CD4-positive, alpha-beta T cell treated with Interleukin-1 beta for 1 hour (primary cell): ENCODE data around the gene IRS4.

ENCODE experiments used
- DNase-seq, 2 donors: peaks; one replicate each; pipeline ENCODE4 v3.0.0-alpha.2; 2020 to 2022

Gene IRS4

DNA sequence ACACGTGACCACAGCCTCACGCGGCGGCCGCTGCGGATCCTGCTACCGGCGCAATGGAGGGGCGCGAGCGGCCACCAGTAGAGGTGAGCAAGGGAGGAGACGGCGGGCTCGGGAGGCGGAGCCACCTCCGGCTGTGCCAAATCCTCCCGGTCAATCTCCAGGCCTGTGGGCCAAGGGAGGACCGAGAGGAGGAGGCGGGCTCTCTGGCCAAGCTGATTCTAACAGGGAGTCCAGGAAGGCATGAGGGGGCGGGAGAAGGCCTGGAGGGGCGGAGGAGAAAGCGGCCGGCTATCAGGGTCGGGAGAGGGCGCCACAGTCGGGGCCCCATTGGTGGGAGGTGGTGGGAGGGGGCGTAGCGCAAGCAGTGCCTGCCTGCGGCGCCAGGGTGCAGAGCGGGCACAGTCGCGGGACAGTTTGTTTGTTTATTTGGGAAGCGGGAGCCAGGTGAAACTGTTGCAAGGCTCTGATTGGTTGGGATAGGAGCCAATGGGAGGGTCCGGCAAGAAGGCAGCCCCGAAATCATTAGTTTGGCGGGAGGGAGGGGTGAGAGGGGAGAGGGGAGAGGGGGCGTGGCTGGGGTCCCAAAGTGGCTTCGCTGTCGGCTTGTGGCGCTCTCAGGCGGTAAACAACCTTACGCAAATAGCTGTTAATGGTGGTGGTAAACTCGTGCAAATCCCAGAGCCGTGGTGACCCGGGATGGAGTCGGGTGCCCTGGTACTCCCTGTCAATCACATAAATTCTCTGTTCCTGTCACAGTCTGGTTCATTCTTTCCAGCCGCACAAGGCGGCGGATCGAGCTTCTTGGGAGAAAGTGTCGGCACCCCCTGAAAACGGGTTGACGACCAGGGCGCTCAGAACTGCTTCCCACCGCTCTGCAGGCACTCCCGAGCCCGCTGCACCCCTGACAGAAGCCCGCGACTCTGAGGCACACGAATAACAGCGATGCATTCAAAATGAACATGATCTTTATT, at the start of gene IRS4:
IRS4 (minus strand) TSS at position 55 of the 971 bp plus-strand sequence.
- no peak for DNase-seq

DNA sequence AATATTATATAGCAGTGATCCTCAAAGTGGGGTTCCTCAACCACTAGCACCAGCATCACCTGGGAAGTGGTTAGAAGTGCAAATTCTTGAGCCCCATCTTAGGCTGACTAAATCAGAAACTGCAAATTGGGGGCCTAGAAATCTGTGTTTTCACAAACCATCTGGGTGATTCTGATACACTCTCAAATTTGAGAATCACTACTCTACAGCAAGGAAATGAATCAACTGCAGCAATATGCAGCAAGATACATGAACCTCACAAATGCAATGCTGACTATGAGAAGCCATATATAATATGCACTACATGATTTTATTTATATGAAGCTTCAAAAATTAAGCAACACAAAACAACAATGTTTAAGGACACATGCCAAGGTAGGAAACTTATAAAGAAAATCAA, 36.2 kb upstream of the IRS4 start:
- no peak for DNase-seq

DNA sequence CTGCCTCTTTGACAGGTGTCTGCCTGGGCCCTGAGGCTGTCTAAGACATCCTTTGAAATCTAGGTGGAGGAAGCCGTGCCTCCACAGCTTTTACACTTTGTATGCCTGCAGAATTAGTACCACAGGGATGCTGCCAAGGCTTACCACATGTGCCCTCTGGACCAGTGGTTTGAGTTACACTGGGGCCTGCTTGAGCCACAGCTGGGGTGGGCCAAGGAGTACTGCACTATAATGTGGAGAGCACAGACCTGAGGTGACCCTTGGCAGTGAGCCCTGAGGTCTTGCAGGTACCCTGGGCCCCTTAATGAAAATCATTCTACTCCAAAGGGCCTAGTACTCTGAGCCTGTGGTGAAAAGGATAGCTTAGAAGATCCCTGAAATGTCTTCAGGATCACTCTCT, 27.2 kb upstream of the IRS4 start:
- no peak for DNase-seq

DNA sequence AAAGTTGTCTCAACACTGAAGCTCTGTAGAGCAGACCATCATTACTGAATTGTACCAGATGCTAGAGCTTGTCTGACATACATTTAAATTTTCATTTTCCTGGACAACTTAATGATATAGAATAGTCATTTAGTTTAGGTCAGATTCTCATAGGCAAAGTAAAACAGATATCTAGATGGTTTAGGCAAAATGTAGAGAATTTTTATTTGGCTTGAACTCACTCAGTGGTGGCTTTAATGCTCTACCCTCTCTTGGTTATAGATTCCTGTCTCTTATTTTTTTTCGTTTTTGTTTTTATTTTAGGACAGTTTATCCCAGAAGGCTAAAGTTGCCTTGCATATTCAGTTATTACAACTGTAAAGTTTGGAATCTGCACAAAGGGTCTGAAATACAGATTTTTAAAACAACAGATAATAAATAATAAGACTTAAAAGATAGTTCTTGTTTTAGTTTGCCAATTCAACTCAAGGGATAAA, 4.0 kb upstream of the IRS4 start:
- no peak for DNase-seq

DNA sequence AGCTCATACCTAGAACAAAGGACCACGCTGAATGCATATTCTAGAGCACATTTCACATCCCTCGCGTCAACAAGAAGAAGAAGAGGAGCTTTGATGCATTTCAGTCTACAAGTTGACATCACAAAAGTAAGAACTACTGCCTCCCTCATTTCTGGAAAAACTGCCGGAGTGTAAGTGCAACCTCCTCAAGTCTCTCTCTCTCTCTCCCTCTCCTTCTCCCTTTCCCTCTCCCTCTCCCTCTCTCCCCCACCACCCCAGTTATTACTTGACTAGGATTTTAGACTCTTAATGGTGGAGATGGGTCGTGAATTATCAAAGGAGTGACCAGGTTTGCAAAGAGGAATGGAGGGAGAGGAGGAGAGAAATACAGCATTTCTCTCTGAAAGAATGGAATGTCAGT, 1.4 kb upstream of the IRS4 start:
- DNase-seq, result no peak

DNA sequence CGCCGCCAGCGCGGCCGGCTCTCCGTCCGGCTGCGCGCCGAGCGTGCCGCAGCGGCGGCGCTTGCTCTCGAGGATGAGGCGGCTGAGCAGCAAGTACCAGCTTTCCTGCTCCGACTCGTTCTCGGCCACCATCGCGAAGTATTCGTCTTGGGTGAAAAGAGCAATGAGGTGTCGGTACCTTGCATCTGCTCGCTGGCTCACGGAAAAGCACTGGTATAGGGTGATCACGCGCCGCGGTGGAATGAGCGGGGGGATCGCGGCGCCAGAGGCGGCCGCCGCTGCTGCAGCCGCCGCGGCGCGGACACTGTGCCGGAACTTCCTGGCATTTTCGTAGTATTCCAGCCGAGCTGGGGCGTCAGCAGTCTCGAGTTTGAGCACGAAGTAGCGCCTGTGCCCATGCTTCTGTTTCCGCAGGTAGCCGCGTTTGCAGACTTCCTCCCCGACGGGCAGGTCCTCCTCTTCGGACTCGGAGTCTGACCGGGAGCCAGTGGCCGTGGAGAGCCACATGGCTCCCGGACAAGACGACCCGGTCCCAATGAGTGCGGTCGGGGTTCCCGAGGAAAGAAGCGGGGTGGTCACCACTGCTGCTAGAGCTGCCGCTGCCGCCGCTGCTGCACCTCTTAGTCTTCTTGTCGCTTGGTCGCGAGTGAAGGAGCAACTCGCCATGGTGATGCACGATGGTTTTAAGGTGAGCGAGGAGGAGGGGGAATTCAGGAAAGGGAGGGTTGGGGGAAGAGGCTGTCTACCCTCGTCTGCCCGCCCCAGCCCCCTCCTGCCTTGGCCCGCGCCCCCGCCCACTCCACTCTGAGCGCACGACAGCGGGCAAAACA, 469 bp downstream of the IRS4 start:
- no peak for DNase-seq

DNA sequence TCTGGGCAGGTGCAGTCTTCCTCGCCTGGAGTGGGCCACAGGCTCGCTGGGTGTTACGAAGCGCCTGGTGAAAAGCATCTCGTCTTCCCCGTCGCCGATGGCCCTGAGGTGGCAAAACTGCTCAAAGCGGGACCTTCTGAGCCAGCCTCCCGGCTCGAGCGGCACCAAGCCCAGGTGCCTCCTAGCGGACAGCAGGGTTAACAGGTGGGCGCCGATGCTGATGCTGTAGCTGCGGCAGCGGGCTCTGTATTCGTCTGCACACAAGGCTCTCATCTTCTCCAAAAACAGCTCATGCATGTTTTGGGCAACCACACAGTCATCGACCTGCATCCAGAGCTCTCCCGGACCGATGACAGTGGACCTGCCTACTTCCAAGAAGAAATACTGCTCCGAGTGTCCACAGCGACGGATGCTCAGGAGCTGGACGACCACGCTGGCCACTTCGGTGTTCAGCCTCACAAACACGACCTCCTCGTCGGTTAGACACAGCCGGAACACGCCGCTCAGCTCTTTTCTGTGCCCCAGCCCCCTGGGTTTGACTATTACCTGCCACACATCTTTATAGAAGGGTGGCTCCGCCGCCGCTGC, 1.2 kb downstream of the IRS4 start:
- DNase-seq, result no peak

DNA sequence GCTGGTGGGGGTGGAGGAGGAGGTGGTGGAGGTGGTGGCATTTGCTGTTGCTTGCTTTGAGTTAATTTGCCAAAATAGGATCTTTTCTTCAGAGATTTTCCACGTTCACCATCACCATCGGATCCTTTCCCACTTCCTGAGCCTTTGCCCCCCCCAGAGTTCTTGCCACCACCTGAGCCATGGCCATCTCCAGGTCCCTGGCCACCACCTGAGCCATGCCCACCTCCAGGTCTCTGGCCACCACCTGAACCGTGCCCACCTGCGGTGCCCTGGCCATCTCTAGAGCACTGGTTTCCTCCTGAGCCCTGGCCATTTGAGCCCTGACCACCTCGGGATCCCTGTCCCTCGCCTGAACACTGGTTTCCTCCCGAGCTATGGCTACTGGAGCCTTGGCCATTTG, 1.9 kb downstream of the IRS4 start:
- DNase-seq, result no peak

DNA sequence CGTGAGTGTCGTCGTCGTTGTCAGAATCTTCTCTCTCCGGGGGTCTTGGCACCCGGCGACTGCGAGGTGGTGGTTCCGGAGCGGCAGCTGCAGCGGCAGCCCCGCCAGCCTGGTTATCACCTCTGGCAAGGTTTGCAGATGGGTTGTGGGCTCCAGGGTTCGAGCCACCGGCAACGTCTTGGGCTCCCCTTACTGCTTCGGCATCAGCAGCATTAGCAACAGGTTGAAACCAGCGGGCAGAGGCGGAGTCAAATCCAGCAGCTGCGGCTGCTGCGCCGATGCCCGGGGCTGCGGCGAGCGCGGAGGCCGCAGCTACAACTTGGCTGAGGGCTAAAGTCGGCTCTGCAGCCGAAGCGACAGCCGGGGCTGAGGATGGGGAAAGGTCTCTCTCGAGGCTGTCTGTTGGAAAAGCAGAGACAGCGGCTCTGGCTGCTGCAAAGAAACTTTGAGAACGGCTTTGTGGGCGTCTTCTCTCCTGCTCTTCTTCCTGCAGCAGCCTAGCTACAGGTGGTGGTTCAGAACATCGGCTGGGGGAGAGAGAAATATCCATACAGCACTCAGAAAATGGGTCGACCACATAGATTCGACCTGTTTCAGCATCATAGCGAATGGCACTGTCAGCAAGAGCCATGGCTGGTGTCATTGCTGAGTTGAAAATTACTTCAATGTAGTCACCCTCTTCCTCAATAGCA, 3.6 kb downstream of the IRS4 start:
- no peak for DNase-seq

DNA sequence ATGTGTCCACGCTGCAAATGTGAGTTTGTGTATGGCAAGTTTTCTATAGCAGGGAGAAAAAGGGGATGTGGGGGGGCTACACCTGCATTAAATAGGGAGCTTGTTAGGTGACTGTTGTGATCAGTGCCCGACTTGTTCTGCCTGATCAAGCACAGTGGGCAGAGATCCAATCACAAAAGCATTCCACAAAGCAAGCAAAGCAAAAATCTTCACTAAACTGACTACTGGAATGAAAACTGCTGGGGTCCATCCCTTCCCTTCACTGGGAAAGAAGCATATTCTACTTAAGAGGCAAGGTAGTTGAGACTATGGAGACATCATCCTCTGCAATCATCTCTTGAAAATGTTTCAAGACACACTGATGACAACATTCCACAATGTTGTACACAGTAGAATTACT, 5.2 kb downstream of the IRS4 start:
- no peak for DNase-seq

DNA sequence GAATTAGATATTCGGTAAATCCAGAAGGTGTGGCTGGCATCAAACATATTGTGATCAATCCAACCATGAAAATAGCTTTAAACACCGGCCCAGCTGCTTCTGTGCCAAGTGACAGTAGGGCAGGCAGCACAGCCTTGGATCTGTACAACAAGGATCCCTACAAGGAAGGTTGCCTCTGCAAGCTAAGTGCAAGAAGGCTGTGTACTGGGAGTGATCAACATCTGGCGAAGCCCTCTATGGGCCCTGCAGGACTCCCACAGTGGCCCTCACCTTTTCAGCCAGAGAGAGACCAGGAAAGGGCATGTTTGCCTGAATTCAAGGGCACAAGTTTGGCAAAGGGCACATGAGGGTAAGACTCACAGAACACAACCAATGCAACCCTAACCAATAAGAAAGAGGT, 9.6 kb downstream of the IRS4 start:
- DNase-seq, result no peak

DNA sequence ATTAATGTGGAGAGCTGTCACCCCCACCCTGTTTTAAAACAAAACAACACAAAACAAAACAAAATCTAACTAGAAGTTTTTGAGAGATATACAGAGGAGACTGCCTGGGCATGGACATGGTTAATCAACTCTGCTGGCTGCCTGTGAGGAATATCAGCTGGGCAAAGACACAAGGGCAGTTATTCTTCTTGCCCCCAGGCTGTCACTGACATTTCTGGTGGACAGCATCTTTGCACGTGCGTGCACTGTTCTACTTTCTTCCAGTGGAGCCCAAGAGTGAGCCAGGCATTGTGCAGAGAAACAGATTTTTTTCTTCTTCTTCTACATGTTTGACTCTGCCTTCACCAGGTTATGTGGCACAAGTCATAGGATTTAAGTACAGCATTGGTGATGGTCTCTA, 13.8 kb downstream of the IRS4 start:
- no peak for DNase-seq

DNA sequence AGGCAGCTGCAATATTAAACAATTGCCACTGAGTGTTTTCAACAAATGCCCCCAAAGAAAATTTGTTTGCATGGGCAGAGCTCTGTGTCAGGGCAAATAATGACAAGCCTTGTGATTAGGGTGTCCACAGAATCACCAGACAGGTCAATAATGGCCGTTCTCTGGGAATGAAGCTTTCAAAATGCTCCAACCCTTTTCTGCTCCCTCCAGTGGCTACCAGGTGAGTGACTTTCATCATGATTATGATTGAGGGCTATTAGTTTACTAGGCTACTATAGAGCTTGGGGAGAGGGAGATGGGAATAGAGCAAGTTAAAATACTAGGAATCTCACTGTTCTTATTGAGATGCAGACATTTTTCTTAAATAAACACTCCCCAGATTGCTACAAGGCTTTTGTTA, 23.5 kb downstream of the IRS4 start:
- no peak for DNase-seq

DNA sequence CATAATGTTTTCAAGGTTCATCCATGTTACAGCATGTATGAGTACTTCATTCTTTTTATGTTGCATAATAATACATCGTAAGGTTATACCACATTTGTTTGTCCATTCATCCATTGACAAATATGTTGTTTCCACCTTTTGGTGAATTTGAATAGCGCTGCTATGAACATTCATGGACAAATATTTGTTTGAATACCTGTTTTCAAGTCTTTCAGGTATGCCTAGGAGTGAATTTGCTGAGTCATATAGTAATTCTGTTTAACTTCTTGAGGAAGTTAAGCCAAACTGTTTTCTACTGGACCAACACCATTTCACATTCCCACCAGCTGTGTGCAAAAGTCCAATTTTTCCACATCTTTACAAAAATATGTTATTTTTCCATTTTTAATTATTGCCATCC, 31.5 kb downstream of the IRS4 start:
- DNase-seq, result no peak

DNA sequence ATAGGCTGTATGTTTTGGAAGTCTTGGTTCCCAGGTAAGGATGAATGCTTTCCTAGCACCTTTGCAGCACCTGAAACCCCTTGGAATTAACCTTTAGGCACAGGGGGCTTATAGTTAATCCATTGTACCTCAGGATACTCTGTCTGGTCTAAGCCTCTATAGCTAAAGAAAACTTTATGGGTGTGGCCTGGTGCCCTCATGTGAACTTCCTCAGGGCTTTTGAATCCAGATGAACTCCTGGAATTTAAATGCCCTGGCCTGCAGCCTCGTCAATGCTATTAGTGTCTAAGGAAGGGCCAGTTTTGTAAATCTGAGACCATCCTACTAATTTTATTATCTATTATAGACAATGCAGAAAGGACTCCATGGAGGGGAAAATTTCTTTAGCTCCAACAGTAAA, 33.8 kb downstream of the IRS4 start:
- DNase-seq, result no peak

DNA sequence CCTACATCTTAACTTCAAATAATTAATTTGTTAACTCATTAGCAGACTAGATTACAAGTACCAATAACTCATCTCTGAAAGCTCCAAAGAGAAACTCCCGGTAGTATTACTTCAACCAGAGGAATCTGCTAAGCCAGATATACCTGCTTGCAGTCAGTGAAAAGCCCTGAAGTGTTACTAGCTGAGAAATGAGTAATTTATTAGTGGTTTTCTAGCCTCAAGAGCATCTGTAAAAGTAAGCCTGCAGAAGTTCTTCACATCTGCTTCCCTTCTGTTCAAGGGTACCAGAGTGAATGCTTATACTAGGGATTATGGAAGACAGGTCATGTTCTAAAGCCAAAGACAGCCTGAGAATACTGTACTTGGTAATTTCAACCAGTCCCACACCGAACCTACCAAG, 34.7 kb downstream of the IRS4 start:
- no peak for DNase-seq

DNA sequence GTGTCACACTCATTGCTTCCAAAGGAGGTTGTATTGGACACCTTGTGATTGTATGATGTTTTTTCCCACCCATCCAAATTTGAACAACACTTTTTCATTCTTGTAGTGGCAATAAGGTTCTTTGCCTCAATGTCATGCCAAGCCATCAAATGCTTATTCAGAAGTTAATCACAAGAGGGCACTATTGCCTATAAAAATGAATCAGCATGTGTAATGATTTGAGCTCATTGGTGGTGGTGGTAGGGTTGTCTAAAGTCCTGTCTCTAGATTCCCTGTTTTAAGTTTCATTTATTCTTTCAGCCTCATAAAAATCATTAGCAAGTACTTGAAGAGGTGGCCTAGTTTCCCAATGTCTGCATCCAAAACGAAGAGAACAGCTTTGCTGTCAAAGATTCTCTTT, 37.0 kb downstream of the IRS4 start:
- no peak for DNase-seq

DNA sequence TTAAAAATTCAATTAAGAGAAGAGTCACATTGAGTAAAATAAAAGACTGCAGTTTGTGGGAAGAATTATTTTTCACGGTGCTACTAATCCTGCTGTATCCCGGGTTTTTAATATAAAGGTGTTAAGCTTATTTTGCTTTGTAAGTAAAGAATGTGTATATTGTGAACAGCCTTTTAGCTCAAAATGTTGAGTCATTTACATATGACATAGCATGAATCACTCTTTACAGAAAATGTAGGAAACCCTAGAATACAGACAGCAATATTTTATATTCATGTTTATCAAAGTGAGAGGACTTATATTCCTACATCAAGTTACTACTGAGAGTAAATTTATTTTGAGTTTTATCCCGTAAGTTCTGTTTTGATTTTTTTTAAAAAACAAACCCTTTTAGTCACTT, 39.7 kb downstream of the IRS4 start:
- no peak for DNase-seq
